H1 (cell line): ENCODE results near the gene AP2A1. TPM values are rescaled to one million over a fixed set of nuclear protein-coding genes. Genes with fewer than 3 reads are reported as not detected.

Experiments used
- CBX5 ChIP-seq: fragments of 300-800, 300-1000 bp; sonication (generic); IDR thresholded peaks from 2 replicates; pipeline ENCODE4 v1.7.1; 2016; ENCODE audit warnings: antibody characterized with exemption, low read length, low read depth
- EGR1 ChIP-seq: IDR thresholded peaks from 2 replicates; pipeline ENCODE4 v1.6.1; 2011; ENCODE audit warnings: low read depth, low read length, borderline replicate concordance
- GABPA ChIP-seq: IDR thresholded peaks from 2 replicates; pipeline ENCODE4 v1.6.1; 2011; ENCODE audit warnings: mild to moderate bottlenecking, low read length, moderate library complexity, borderline replicate concordance; ENCODE audit not compliant: insufficient read depth
- TAF1 ChIP-seq: IDR thresholded peaks from 2 replicates; pipeline ENCODE4 v1.6.1; 2011; ENCODE audit warnings: mild to moderate bottlenecking, low read depth, low read length
- ZNF274 ChIP-seq: IDR thresholded peaks from 2 replicates; pipeline ENCODE4 v1.7.0; 2012; ENCODE audit warnings: low read length, borderline replicate concordance; ENCODE audit errors: extremely low read depth
- polyA plus RNA-seq, 7 experiments: library from polyadenylated mRNA; depleted of rRNA in 3 of 7; stranded (reverse) in 5 of 7; unstranded in 2 of 7; fragments of >200 nt in 5 of 7; fragments of 200-250 nt in 2 of 7; gene quantifications; 1 replicate in 5 of 7; 2 replicates in 1 of 7; 4 replicates in 1 of 7; pipeline versions ENCODE4 v1.2.1 to v1.2.3, GENCODE V29; 2011 to 2013; ENCODE audit warnings: missing spikeins in 2 of 7, mixed read lengths in 2 of 7
- total RNA-seq: library from RNA; stranded (reverse); fragmentation: NEBNext Ultra II Directional; extraction: Animal tissue kit (Norgen Biotek cat#: 25700); gene quantifications from 2 replicates; pipeline ENCODE4 v1.2.1, GENCODE V29; 2021
- TF ChIP-seq, protein P1 (sequence below): fragments of 300-600 bp; sonication (generic); IDR thresholded peaks from 2 replicates; pipeline ENCODE4 v1.7.1; 2012; ENCODE audit warnings: low read length, moderate library complexity, mild to moderate bottlenecking, inconsistent platforms; ENCODE audit not compliant: insufficient replicate concordance

The AP2A1 gene
- total and polyA plus RNA-seq, 2 of the 8 experiments (the other 6 are each of a cell fraction or from before 2014, with no cell fraction given), result 105 to 106 TPM

- TF ChIP-seq, protein P1, sequence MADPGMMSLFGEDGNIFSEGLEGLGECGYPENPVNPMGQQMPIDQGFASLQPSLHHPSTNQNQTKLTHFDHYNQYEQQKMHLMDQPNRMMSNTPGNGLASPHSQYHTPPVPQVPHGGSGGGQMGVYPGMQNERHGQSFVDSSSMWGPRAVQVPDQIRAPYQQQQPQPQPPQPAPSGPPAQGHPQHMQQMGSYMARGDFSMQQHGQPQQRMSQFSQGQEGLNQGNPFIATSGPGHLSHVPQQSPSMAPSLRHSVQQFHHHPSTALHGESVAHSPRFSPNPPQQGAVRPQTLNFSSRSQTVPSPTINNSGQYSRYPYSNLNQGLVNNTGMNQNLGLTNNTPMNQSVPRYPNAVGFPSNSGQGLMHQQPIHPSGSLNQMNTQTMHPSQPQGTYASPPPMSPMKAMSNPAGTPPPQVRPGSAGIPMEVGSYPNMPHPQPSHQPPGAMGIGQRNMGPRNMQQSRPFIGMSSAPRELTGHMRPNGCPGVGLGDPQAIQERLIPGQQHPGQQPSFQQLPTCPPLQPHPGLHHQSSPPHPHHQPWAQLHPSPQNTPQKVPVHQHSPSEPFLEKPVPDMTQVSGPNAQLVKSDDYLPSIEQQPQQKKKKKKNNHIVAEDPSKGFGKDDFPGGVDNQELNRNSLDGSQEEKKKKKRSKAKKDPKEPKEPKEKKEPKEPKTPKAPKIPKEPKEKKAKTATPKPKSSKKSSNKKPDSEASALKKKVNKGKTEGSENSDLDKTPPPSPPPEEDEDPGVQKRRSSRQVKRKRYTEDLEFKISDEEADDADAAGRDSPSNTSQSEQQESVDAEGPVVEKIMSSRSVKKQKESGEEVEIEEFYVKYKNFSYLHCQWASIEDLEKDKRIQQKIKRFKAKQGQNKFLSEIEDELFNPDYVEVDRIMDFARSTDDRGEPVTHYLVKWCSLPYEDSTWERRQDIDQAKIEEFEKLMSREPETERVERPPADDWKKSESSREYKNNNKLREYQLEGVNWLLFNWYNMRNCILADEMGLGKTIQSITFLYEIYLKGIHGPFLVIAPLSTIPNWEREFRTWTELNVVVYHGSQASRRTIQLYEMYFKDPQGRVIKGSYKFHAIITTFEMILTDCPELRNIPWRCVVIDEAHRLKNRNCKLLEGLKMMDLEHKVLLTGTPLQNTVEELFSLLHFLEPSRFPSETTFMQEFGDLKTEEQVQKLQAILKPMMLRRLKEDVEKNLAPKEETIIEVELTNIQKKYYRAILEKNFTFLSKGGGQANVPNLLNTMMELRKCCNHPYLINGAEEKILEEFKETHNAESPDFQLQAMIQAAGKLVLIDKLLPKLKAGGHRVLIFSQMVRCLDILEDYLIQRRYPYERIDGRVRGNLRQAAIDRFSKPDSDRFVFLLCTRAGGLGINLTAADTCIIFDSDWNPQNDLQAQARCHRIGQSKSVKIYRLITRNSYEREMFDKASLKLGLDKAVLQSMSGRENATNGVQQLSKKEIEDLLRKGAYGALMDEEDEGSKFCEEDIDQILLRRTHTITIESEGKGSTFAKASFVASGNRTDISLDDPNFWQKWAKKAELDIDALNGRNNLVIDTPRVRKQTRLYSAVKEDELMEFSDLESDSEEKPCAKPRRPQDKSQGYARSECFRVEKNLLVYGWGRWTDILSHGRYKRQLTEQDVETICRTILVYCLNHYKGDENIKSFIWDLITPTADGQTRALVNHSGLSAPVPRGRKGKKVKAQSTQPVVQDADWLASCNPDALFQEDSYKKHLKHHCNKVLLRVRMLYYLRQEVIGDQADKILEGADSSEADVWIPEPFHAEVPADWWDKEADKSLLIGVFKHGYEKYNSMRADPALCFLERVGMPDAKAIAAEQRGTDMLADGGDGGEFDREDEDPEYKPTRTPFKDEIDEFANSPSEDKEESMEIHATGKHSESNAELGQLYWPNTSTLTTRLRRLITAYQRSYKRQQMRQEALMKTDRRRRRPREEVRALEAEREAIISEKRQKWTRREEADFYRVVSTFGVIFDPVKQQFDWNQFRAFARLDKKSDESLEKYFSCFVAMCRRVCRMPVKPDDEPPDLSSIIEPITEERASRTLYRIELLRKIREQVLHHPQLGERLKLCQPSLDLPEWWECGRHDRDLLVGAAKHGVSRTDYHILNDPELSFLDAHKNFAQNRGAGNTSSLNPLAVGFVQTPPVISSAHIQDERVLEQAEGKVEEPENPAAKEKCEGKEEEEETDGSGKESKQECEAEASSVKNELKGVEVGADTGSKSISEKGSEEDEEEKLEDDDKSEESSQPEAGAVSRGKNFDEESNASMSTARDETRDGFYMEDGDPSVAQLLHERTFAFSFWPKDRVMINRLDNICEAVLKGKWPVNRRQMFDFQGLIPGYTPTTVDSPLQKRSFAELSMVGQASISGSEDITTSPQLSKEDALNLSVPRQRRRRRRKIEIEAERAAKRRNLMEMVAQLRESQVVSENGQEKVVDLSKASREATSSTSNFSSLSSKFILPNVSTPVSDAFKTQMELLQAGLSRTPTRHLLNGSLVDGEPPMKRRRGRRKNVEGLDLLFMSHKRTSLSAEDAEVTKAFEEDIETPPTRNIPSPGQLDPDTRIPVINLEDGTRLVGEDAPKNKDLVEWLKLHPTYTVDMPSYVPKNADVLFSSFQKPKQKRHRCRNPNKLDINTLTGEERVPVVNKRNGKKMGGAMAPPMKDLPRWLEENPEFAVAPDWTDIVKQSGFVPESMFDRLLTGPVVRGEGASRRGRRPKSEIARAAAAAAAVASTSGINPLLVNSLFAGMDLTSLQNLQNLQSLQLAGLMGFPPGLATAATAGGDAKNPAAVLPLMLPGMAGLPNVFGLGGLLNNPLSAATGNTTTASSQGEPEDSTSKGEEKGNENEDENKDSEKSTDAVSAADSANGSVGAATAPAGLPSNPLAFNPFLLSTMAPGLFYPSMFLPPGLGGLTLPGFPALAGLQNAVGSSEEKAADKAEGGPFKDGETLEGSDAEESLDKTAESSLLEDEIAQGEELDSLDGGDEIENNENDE, result no peak
- TF ChIP-seq TAF1, result no peak
- no peak for TF ChIP-seq ZNF274
- no peak for TF ChIP-seq EGR1
- no peak for TF ChIP-seq CBX5
- no peak for TF ChIP-seq GABPA
Measured at GRCh38 chr19:49855277-49855675, 88.5 kb downstream of the AP2A1 start (continued).
